ENCODE results near the gene SMYD3.

Gene SMYD3

GRCh38 chr1:245878585-245878984 lies 628.5 kb downstream of the SMYD3 start:
- DNase-seq: no peak

- no peak for DNase-seq
These were observed 629.1 kb downstream of the SMYD3 start for GRCh38 chr1:245877976-245878375.

DNA sequence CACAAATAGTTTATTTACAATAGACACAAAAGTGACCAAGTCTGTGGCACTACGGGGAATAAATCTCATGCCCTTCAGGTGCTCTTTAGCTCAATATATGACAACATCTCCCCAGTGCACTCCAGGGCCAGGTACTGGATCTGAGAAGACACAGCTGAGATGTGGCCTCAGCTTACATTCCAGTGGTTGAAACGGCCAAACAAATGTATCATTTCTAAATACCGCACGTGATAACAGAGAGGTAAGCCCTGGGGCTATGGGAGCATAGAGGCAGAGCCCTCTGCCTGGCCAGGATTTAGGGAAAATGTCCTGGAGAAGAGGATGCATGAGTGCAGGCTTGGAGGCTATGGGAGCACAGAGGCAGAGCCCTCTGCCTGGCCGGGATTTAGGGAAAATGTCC lies 630.5 kb downstream of the SMYD3 start:
- no peak for DNase-seq

GRCh38 chr1:245875581-245876261 lies 631.4 kb downstream of the SMYD3 start:
- DNase-seq: no peak

- DNase-seq: no peak
These were observed 632.0 kb downstream of the SMYD3 start for GRCh38 chr1:245874942-245875580.

DNA sequence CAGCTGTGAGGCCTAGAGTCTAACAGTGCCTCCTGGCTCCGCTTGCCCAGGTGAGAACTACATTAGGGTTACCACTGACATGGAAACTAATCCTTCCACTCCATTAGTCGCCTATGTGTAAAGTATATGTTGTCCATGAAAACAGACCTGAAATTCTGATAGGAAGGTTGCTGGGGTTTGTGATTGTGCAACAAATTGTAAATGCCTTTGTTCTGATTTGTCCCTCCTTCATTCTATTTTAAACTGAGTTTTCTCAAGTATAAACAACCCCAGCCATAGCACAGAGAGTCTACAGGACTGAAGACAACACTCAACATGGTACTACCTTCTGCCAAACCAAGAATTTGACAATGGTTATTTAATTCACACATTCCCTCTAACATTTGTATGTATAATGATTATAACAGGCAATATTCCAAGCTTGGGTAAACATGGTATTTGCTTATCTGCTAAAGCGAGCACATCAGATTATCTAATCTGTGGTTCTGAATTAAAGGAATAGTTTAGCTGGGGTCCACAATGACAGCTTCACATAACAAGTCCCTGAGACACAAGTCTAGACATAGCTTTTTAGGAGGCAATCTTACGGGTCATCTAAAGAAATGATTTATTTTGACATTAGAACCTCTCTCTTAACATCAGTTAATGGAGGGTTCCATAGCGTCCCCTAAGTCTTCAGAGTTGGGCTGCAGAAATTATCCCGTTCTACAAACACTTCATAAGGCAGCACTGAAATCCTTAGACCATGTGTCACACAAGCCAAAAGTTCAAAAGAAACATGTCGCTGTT lies 633.0 kb downstream of the SMYD3 start:
- no peak for DNase-seq

GRCh38 chr1:245873068-245873467 lies 634.0 kb downstream of the SMYD3 start:
- no peak for DNase-seq

DNA sequence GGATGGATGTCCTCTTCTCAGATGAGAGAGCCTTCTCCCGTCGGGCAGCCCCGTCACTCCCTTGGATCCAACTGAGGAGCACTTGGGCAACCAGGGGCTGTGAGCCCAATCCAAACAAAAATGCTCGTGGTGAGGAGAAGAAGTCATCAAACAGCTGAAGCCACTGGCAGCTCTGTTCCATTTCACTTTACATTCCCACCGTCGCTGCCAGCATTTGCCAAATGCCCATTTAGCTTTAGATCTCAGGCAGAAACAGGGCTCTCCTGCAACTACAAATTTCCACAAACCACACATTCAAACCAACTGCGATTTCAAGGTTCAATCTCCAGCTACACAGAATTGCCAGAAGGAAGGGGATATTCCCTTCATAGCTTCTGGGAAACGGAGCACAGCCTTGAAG lies 634.6 kb downstream of the SMYD3 start:
- DNase-seq: no peak

GRCh38 chr1:245871915-245872314 lies 635.2 kb downstream of the SMYD3 start:
- no peak for DNase-seq

GRCh38 chr1:245871191-245871590 lies 635.9 kb downstream of the SMYD3 start:
- no peak for DNase-seq

DNA sequence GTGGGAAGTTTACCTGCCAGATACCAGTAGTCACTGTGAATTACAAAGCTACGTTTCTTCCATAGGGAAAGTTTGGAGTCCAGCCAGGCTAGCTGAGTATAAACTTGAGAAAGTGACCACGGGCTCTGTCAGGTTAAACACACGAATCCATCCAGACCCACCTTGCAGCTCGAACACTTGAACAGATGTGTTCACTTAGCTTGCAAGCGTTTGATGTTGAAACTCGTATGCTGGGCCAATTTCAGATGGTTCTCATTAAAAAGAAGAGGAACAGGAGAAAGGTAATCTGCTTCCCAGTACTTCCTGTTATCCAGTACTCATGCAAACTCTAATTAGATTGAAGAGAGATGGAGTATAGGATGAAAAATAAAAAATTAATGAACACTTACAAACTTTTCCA lies 636.4 kb downstream of the SMYD3 start:
- no peak for DNase-seq

- no peak for DNase-seq
These were observed 637.2 kb downstream of the SMYD3 start for GRCh38 chr1:245869847-245870246.

- no peak for DNase-seq
These were observed 639.3 kb downstream of the SMYD3 start for GRCh38 chr1:245867738-245868137.

- DNase-seq: no peak
These were observed 642.2 kb downstream of the SMYD3 start for GRCh38 chr1:245864872-245865271.

DNA sequence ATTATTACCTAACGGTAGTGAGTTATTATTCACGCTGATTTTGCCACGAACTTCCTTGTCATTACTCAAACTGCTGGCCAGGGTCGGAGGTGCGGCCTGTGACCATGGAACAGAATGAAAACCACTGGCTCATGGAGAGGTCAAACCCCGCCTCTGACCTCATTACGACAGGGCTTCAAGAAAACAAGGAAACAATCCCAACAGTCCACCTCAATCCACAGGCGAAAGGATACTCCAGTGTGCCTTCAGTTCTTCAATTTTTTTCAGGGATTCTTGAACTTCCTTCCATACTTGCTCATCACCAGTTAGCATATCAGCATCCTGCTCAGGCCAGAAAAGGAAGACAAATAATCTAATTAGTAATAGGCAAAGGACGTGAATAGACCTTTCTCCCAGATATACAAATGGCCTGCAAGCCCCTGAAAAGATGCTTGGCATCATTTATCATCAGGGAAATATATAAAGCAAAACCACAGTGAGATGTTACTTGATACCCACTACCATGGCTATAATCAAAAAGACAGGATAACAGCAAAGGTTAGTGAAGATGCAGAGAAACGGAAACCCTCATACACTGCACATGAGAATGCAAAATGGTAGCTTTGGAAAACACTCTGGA lies 643.4 kb downstream of the SMYD3 start:
- no peak for DNase-seq

DNA sequence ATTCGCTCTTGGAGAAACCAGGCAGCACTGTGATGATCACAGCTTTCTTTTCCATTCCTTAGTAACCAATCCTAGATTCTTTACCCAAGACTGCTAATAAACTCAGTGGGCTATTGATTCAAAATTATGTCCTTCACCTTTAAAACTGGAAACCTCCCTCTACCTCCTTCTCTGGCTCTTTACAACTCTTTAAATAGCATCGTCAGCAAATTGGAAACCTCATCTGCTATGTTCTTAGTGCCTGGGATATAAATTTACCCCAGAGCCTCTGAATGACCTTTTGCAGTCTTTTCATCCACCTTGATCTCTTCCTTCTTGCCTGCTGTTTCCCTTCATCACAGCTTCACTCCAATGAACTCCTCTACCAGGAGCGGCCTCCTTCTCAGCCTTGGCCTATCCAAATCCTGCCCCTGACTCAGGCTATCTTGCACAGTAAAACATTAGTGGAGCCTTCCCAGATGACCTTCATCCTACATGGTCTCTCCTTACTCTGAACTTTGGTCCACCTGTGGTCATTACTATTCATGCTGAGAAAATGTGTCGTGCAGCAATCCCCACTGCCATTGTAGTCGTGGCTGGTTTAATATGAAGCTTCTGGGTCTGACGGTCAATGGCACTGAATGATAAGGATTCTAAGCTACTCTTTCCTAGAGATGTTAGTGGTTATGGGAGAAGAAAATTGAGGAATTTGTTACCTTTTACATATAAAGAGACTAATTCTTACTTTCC lies 644.1 kb downstream of the SMYD3 start:
- DNase-seq: no peak

- DNase-seq: peak; percentile 3
These were observed 646.2 kb downstream of the SMYD3 start for GRCh38 chr1:245860657-245861544.

- no peak for DNase-seq
These were observed 647.5 kb downstream of the SMYD3 start for GRCh38 chr1:245859493-245860114.

DNA sequence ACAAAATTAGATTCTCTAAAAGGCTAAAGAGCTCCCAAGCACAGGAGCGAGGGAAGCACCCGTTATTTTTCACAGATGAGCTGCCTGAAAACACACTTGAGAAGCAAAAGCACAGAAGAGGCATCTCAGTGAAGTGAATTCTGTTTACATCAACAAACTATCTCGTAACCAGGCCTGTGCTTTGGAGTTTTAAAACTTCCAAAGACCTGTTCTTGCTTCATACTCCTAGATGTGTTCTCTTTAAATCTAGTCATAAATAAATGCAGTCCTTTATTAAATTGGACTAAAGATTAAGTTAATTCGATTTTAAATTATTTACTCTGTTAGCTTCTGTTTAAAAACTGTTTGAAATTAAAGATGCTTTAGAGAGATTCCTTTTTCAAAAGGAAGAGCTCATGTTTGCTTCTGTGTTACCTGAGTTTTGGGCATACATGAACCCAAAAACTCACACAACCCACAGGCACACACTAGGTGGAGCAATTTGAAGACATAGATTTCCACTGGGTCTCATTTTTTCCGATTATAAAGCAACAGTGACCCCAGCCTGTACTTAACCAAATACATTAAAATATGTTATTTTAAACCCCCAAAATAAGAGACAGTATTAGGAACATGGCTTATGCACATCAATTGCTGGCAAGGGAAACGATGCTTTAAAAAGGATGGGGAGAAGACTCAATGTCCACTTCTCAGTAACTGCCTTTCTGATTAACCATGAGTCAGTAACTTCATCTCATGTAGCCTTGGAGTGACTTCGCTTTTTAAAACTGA lies 648.2 kb downstream of the SMYD3 start:
- DNase-seq: no peak

DNA sequence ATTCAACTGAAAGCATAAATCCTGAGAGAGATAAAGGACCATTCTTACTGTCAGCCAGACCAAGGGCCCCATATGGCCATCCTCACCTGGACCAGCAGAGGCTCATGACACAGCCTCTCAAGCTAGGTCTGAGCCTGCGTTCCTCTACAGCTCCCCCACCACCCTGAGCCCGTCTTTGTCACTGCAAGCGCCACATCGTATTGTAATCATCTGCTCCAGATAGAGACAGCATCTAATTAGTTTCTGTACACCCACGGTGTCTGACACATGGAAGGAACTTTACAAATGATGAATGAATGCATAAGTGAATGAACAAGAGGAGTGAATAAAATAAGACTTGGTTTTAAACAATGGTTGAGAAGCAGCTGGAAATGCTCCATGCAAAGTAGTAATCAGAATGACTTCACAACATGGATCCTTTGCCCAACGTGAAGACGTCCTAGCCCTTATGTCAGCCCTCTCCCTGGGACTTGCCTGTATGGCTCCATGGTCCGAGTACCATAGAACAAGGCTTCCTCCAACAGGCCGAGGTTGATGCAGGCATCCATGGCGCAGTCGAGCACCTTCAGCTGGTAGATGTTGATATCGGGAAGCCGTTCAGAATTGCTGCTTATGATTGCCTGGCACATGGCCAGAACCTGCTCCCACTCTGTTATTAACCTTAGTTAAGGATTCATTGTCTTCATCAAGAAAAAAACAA lies 648.9 kb downstream of the SMYD3 start:
- no peak for DNase-seq

Data from midbrain (tissue), 1 donor.